Upper lobe of right lung (tissue), 1 donor: Measurements from ENCODE around the gene FUT8. TPM values are rescaled to one million over a fixed set of nuclear protein-coding genes. Genes with fewer than 3 reads are reported as not detected.
"Not testable (repeated sequence)": the region's sequence is repeated elsewhere in the genome, so short reads cannot be mapped to it uniquely, and the experiment has no call there.

ENCODE experiments used
- ATAC-seq: fragments of 200-7000 bp; cut with Tn5 transposase; one replicate; pipeline ENCODE4 v1.9.1; 2020; ENCODE audit warnings: mild to moderate bottlenecking, moderate library complexity
- DNase-seq: peaks from one replicate; pipeline ENCODE4 v3.0.0-alpha.2; 2020
- H3K27ac ChIP-seq: fragments of 200-600 bp; one replicate; pipeline ENCODE4 v1.8.0; 2022
- H3K27me3 ChIP-seq: fragments of 200-600 bp; one replicate; pipeline ENCODE4 v1.8.0; 2022; ENCODE audit warnings: mild to moderate bottlenecking
- H3K36me3 ChIP-seq: fragments of 200-600 bp; one replicate; pipeline ENCODE4 v1.8.0; 2022
- H3K4me1 ChIP-seq: fragments of 200-600 bp; one replicate; pipeline ENCODE4 v1.8.0; 2022
- H3K4me3 ChIP-seq: fragments of 200-600 bp; one replicate; pipeline ENCODE4 v1.8.0; 2022; ENCODE audit warnings: mild to moderate bottlenecking
- H3K9me3 ChIP-seq: fragments of 200-600 bp; one replicate; pipeline ENCODE4 v1.8.0; 2022
- CTCF ChIP-seq: fragments of 200-600 bp; IDR thresholded peaks from one replicate; pipeline ENCODE4 v1.8.0; 2022; ENCODE audit warnings: antibody characterized with exemption
- intact Hi-C: fragments of 100-400 bp; cut with DNase I; formaldehyde crosslinking; loops from one replicate; pipeline ENCODE4 v1.11.0; 2022
- total RNA-seq: library from RNA; stranded (reverse); fragmentation: NEBNext Ultra II Directional; extraction: Animal tissue kit (Norgen Biotek cat#: 25700); gene quantifications from one replicate; pipeline ENCODE4 v1.2.1, GENCODE V29; 2021
- donor health status: DM: no; HTN: yes; CAD: no; lungs with severe emphysema.

The FUT8 gene
- total RNA-seq, 1 donor from 2014 or later, result 31.8 TPM

- DNase-seq (no peak), ATAC-seq (no peak)
- intact Hi-C loops, result no loop called here
- Histone ChIP-seq H3K4me1 (no peaks in the 10 kb centered on the region), H3K9me3 (no peaks in the 10 kb centered on the region), H3K36me3 (no peaks in the 10 kb centered on the region), H3K27ac (no peak overlapping the region), H3K27me3 (no peaks in the 10 kb centered on the region), H3K4me3 (no peak overlapping the region)
- no peak for TF ChIP-seq CTCF
Measured at GRCh38 chr14:65425885-65426284, 13.4 kb downstream of the FUT8 start.

DNA sequence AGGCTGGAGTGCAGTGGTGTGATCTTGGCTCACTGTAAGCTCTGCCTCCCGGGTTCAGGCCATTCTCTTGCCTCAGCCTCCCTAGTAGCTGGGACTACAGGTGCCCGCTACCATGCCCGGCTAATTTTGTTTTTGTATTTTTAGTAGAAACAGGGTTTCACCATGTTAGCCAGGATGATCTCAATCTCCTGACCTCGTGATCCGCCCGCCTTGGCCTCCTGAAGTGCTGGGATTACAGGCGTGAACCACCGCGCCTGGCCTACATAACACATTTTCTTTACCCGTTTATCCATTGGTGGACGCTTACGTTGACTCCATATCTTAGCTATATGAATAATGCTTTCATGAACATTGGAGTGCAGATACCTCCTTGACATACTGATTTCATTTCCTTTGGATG, 14.4 kb downstream of the FUT8 start:
- H3K9me3 ChIP-seq, ATAC-seq, H3K36me3 ChIP-seq, H3K4me3 ChIP-seq, DNase-seq, intact Hi-C loops, H3K27me3 ChIP-seq, H3K4me1 ChIP-seq, H3K27ac ChIP-seq: not testable (repeated sequence)

- Histone ChIP-seq H3K4me1 (peaks cover 9% of the 10 kb centered on the region), H3K4me3 (no peak overlapping the region), H3K27ac (no peak overlapping the region), H3K27me3 (no peaks in the 10 kb centered on the region), H3K36me3 (no peaks in the 10 kb centered on the region), H3K9me3 (no peaks in the 10 kb centered on the region)
- DNase-seq, result no peak
- no peak for TF ChIP-seq CTCF
- intact Hi-C loops, result no loop called here
- ATAC-seq, result no peak
Measured at GRCh38 chr14:65428691-65429090, 16.2 kb downstream of the FUT8 start.

- DNase-seq, result no peak
- Histone ChIP-seq H3K9me3 (no peaks in the 10 kb centered on the region), H3K4me3 (no peak overlapping the region), H3K4me1 (peaks cover 9% of the 10 kb centered on the region), H3K27me3 (no peaks in the 10 kb centered on the region), H3K27ac (no peak overlapping the region), H3K36me3 (no peaks in the 10 kb centered on the region)
- intact Hi-C loops, result no loop called here
- no peak for TF ChIP-seq CTCF
- no peak for ATAC-seq
Measured at GRCh38 chr14:65429757-65430156, 17.2 kb downstream of the FUT8 start.

GRCh38 chr14:65431245-65431644, 18.7 kb downstream of the FUT8 start:
- intact Hi-C loops, result no loop called here
- Histone ChIP-seq H3K36me3 (no peaks in the 10 kb centered on the region), H3K27ac (no peak overlapping the region), H3K4me3 (no peak overlapping the region), H3K9me3 (no peaks in the 10 kb centered on the region), H3K27me3 (no peaks in the 10 kb centered on the region), H3K4me1 (peaks cover 9% of the 10 kb centered on the region)
- no peak for TF ChIP-seq CTCF
- DNase-seq, result no peak
- ATAC-seq, result no peak

DNA sequence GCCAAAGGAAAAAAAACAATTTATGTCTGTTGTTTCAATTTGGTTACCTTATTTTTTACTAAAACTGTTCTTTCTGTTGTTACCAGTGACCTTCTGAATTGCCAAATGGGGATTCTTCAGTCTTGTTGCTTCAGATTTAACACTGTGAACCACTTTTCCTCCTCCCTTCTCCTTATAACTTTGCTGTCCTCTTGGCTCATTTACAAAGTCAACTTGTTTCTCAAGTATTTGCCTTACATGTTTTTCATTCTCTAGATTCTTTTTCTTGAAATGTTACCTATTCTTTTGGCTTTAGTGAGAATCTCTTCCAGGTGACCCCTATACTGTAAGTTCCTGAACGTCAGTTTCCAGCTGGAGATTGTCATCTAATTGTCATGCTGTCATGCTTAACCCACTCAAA, 19.4 kb downstream of the FUT8 start:
- Histone ChIP-seq H3K4me3 (no peak overlapping the region), H3K27me3 (no peaks in the 10 kb centered on the region), H3K9me3 (no peaks in the 10 kb centered on the region), H3K4me1 (peaks cover 9% of the 10 kb centered on the region), H3K36me3 (no peaks in the 10 kb centered on the region), H3K27ac (no peak overlapping the region)
- intact Hi-C loops, result no loop called here
- TF ChIP-seq CTCF, result no peak
- DNase-seq, result no peak
- ATAC-seq, result no peak
